Osteoblast (primary cell): ENCODE measurements around the gene HSPA2. TPM values are rescaled to one million over a fixed set of nuclear protein-coding genes. Genes with fewer than 3 reads are reported as not detected.
"Not testable (repeated sequence)": the region's sequence is repeated elsewhere in the genome, so short reads cannot be mapped to it uniquely, and the experiment has no call there.

ENCODE experiments used
- DNase-seq: peaks from one replicate; pipeline ENCODE4 v3.0.0; 2011; ENCODE audit warnings: low spot score, mixed read lengths; ENCODE audit not compliant: insufficient read length; ENCODE audit errors: missing footprints
- H2AFZ ChIP-seq: 2 replicates; pipeline ENCODE4 v1.6.0; 2011; ENCODE audit warnings: mild to moderate bottlenecking, low read length
- H3K27ac ChIP-seq: 2 replicates; pipeline ENCODE4 v1.5.1; 2011; ENCODE audit warnings: mild to moderate bottlenecking, low read depth, low read length, moderate library complexity
- H3K27me3 ChIP-seq: 2 replicates; pipeline ENCODE4 v1.6.0; 2012; ENCODE audit warnings: mild to moderate bottlenecking, control low read depth, inconsistent platforms, low read length, moderate library complexity; ENCODE audit not compliant: insufficient read depth
- H3K36me3 ChIP-seq: 2 replicates; pipeline ENCODE4 v1.5.1; 2011; ENCODE audit warnings: mild to moderate bottlenecking, low read length, control low read depth, moderate library complexity; ENCODE audit not compliant: insufficient read depth
- H3K4me1 ChIP-seq: 2 replicates; pipeline ENCODE4 v1.5.1; 2011; ENCODE audit warnings: mild to moderate bottlenecking, low read length, control low read depth, moderate library complexity; ENCODE audit not compliant: insufficient read depth
- H3K4me2 ChIP-seq: 2 replicates; pipeline ENCODE4 v1.6.0; 2011; ENCODE audit warnings: mild to moderate bottlenecking, low read length; ENCODE audit not compliant: insufficient read depth
- H3K4me3 ChIP-seq: fragments of 200-600 bp; sonication (generic); 3 replicates; pipeline ENCODE4 v1.5.1; 2012; ENCODE audit warnings: mild to moderate bottlenecking, low read length, inconsistent platforms; ENCODE audit not compliant: insufficient read depth
- H3K79me2 ChIP-seq: 2 replicates; pipeline ENCODE4 v1.6.0; 2012; ENCODE audit warnings: mild to moderate bottlenecking, low read length, control low read depth, inconsistent platforms; ENCODE audit not compliant: insufficient read depth
- H3K9me3 ChIP-seq: 2 replicates; pipeline ENCODE4 v1.5.1; 2011; ENCODE audit warnings: low read depth, low read length, control low read depth
- H4K20me1 ChIP-seq: 2 replicates; pipeline ENCODE4 v1.6.0; 2012; ENCODE audit warnings: mild to moderate bottlenecking, low read length, control low read depth; ENCODE audit not compliant: insufficient read depth
- CTCF ChIP-seq: IDR thresholded peaks from 2 replicates; pipeline ENCODE4 v1.5.1; 2011; ENCODE audit warnings: mild to moderate bottlenecking, low read depth, low read length, moderate library complexity; ENCODE audit errors: extremely low read depth
- total RNA-seq: library from RNA; depleted of rRNA; stranded (reverse); fragments of >200 nt; gene quantifications from 2 replicates; pipeline ENCODE4 v1.2.3, GENCODE V29; 2012

The HSPA2 gene
- total RNA-seq, 1 donor = 4.0 TPM

DNA sequence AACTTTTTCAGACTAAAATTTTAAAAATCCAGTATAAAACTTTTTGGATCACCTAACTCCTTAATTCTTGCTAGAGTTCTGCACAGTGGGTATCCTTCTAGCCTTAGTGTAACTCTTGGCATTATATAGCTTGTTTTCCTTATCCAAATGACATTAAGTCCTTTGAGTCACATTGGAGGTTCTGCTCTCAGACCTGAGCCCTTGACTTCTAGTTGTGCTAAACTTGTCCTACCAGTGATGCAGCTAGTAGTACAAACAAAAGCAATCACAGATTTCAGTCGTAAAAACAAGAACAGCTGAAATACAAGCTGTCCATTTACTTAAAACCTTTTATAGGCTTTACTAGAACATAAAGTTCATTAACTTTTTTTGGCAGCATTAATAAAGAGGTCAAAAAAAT, 25.5 kb upstream of the HSPA2 start:
- no peak for DNase-seq
- peaks cover 97% of the 10 kb centered on the region for H3K79me2 ChIP-seq
- H2AFZ ChIP-seq = no peak overlapping the region
- no peak for TF ChIP-seq CTCF
- H3K36me3 ChIP-seq = peaks cover 7% of the 10 kb centered on the region
- H3K27me3 ChIP-seq = no peaks in the 10 kb centered on the region
- H3K4me2 ChIP-seq = no peak overlapping the region
- peaks cover 13% of the 10 kb centered on the region for H3K4me1 ChIP-seq
- no peak overlapping the region for H3K4me3 ChIP-seq
- no peak overlapping the region for H3K27ac ChIP-seq
- no peaks in the 10 kb centered on the region for H3K9me3 ChIP-seq
- H4K20me1 ChIP-seq = peaks cover 81% of the 10 kb centered on the region

- Histone ChIP-seq H3K79me2 (peaks cover 97% of the 10 kb centered on the region), H3K4me1 (peaks cover 9% of the 10 kb centered on the region), H3K27me3 (no peaks in the 10 kb centered on the region), H2AFZ (no peak overlapping the region), H3K9me3 (no peaks in the 10 kb centered on the region), H3K27ac (no peak overlapping the region), H3K4me3 (no peak overlapping the region), H3K4me2 (no peak overlapping the region), H3K36me3 (peaks cover 7% of the 10 kb centered on the region), H4K20me1 (peaks cover 80% of the 10 kb centered on the region)
- no peak for DNase-seq
- no peak for TF ChIP-seq CTCF
Observed at GRCh38 chr14:64516969-64517368, 23.6 kb upstream of the HSPA2 start.

- not testable (repeated sequence) for H3K4me3 ChIP-seq, H3K4me2 ChIP-seq, H3K27me3 ChIP-seq, DNase-seq, H3K9me3 ChIP-seq, H3K27ac ChIP-seq, H3K4me1 ChIP-seq, H2AFZ ChIP-seq
- peaks cover 14% of the 10 kb centered on the region for H3K36me3 ChIP-seq
- H3K79me2 ChIP-seq = peaks cover 97% of the 10 kb centered on the region
- H4K20me1 ChIP-seq = peaks cover 80% of the 10 kb centered on the region
Observed at GRCh38 chr14:64517667-64518066, 22.9 kb upstream of the HSPA2 start.

DNA sequence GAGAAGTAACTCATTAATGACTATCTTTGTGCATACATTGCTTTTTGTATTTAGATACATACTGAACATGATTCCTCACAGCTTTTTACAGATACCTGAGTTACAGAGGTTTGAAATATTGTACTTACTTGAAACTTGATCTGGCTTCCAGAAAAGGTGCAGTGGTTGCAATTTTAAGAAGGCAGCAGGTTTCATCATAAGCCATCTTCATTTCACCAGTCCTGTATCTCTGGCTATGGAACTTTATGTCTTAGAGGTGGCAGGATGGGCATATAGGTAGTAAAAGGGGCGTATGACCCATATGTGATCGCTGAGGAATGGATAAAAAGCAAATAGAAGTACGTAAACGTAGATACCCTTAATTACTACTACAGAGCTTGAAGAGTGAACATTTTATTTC, 22.3 kb upstream of the HSPA2 start:
- TF ChIP-seq CTCF = no peak
- H3K9me3 ChIP-seq = no peaks in the 10 kb centered on the region
- H3K4me2 ChIP-seq = no peak overlapping the region
- H3K27me3 ChIP-seq = no peaks in the 10 kb centered on the region
- H3K36me3 ChIP-seq = peaks cover 19% of the 10 kb centered on the region
- peaks cover 9% of the 10 kb centered on the region for H3K4me1 ChIP-seq
- no peak overlapping the region for H3K27ac ChIP-seq
- no peak overlapping the region for H3K4me3 ChIP-seq
- no peak overlapping the region for H2AFZ ChIP-seq
- DNase-seq = no peak
- peaks cover 80% of the 10 kb centered on the region for H4K20me1 ChIP-seq
- peaks cover 97% of the 10 kb centered on the region for H3K79me2 ChIP-seq

GRCh38 chr14:64520699-64521098, 19.8 kb upstream of the HSPA2 start:
- no peak overlapping the region for H2AFZ ChIP-seq
- H3K4me1 ChIP-seq = peaks cover 2% of the 10 kb centered on the region
- no peaks in the 10 kb centered on the region for H3K9me3 ChIP-seq
- peaks cover 32% of the 10 kb centered on the region for H3K36me3 ChIP-seq
- H3K27ac ChIP-seq = peak overlapping the region; percentile 21
- DNase-seq = no peak
- H3K79me2 ChIP-seq = peaks cover 86% of the 10 kb centered on the region
- TF ChIP-seq CTCF = no peak
- H3K4me2 ChIP-seq = no peak overlapping the region
- H3K27me3 ChIP-seq = no peaks in the 10 kb centered on the region
- peaks cover 63% of the 10 kb centered on the region for H4K20me1 ChIP-seq
- H3K4me3 ChIP-seq = no peak overlapping the region
